COLO668 (cell line): Measurements from ENCODE around the gene TXNRD1.
"Not testable (repeated sequence)": the region's sequence is repeated elsewhere in the genome, so short reads cannot be mapped to it uniquely, and the experiment has no call there.

Source experiments
- DNase-seq: peaks from one replicate; lab custom pipeline; 2025; ENCODE audit not compliant: unreplicated experiment; lab: John Stamatoyannopoulos, UW

TXNRD1 gene

GRCh38 chr12:104320627-104321024 lies 105.0 kb downstream of the TXNRD1 start:
- DNase-seq: no peak

- DNase-seq: no peak
Observed at GRCh38 chr12:104321949-104322348, 106.4 kb downstream of the TXNRD1 start.

- not testable (repeated sequence) for DNase-seq
Observed at GRCh38 chr12:104322533-104322932, 107.0 kb downstream of the TXNRD1 start.

GRCh38 chr12:104323899-104324298 lies 108.3 kb downstream of the TXNRD1 start:
- no peak for DNase-seq

- not testable (repeated sequence) for DNase-seq
Observed at GRCh38 chr12:104328278-104328677, 112.7 kb downstream of the TXNRD1 start.

GRCh38 chr12:104328790-104329189 lies 113.2 kb downstream of the TXNRD1 start:
- DNase-seq: no peak

GRCh38 chr12:104329707-104330532 lies 114.3 kb downstream of the TXNRD1 start:
- no peak for DNase-seq

- no peak for DNase-seq
Observed at GRCh38 chr12:104331376-104331775, 115.8 kb downstream of the TXNRD1 start.

GRCh38 chr12:104332273-104332672 lies 116.7 kb downstream of the TXNRD1 start:
- DNase-seq: not testable (repeated sequence)

GRCh38 chr12:104333692-104334255 lies 118.2 kb downstream of the TXNRD1 start:
- no peak for DNase-seq

- DNase-seq: no peak
Observed at GRCh38 chr12:104334581-104334980, 119.0 kb downstream of the TXNRD1 start.

GRCh38 chr12:104336115-104336514 lies 120.5 kb downstream of the TXNRD1 start:
- no peak for DNase-seq

- no peak for DNase-seq
Observed at GRCh38 chr12:104337030-104337558, 121.5 kb downstream of the TXNRD1 start.

GRCh38 chr12:104339663-104340062 lies 124.1 kb downstream of the TXNRD1 start:
- no peak for DNase-seq

- no peak for DNase-seq
Observed at GRCh38 chr12:104340177-104340576, 124.6 kb downstream of the TXNRD1 start.

- DNase-seq: no peak
Observed at GRCh38 chr12:104340925-104341611, 125.5 kb downstream of the TXNRD1 start.

- DNase-seq: no peak
Observed at GRCh38 chr12:104342147-104342546, 126.6 kb downstream of the TXNRD1 start.

GRCh38 chr12:104342635-104343249 lies 127.2 kb downstream of the TXNRD1 start:
- DNase-seq: no peak

- DNase-seq: no peak
Observed at GRCh38 chr12:104344682-104345081, 129.1 kb downstream of the TXNRD1 start.

- DNase-seq: no peak
Observed at GRCh38 chr12:104345234-104346066, 129.9 kb downstream of the TXNRD1 start.
